ENCODE results near the gene PLS1.

GRCh38 chr3:142588703-142589102 is 7.5 kb upstream of the PLS1 start:
- TF ChIP-seq CTCF (IDR thresholded peaks at IDR 0.05) (no peak), POLR2A (IDR thresholded peaks at IDR 0.05) (no peak)
